Measurements from ENCODE around the gene SUPT4H1. TPM values are rescaled to one million over a fixed set of nuclear protein-coding genes. Genes with fewer than 3 reads are reported as not detected.

SUPT4H1 gene
- total and polyA plus RNA-seq, 2 experiments from 2014 or later: 82.2 to 83.7 TPM

GRCh38 chr17:58333736-58334207 is 18.2 kb downstream of the SUPT4H1 start:
- ATAC-seq (no peak), DNase-seq (ENCODE audit: low spot score) (no peak)
- Mint-ChIP-seq H3K27ac (no peak overlapping the region), H3K4me1 (peaks cover 67% of the 10 kb centered on the region), H3K36me3 (ENCODE audit: low read depth) (no peaks in the 10 kb centered on the region), H3K4me3 (no peak overlapping the region), H3K9me3 (no peaks in the 10 kb centered on the region), H3K27me3 (ENCODE audit: insufficient read depth, low read depth, poor library complexity) (peaks cover 25% of the 10 kb centered on the region)
- Histone ChIP-seq H3K4me3 (no peak overlapping the region), H3K27me3 (ENCODE audit: insufficient read depth) (no peaks in the 10 kb centered on the region), H2AFZ (no peak overlapping the region), H4K20me1 (replicated peaks; ENCODE audit: insufficient read depth) (no peaks in the 10 kb centered on the region), H3K9me2 (ENCODE audit: insufficient read depth) (0 out of 2 replicates have a peak, but pooled peaks cover 8% of the 10 kb centered on the region), H3K4me1 (ENCODE audit: insufficient read depth) (peaks cover 44% of the 10 kb centered on the region), H3K27ac (ENCODE audit: low read depth) (no peak overlapping the region), H3K79me2 (replicated peaks; ENCODE audit: insufficient read depth) (no peaks in the 10 kb centered on the region), H3K4me2 (no peak overlapping the region), H3K36me3 (ENCODE audit: insufficient read depth) (no peaks in the 10 kb centered on the region), H3F3A (replicated peaks; ENCODE audit: low read depth) (0 out of 2 replicates have a peak, but pooled peaks cover 3% of the 10 kb centered on the region)
- TF ChIP-seq CTCF (conservative IDR thresholded peaks at IDR 0.05; ENCODE audit: low read depth in 2 of 2) (no peak), REST (IDR thresholded peaks at IDR 0.05; ENCODE audit: unreplicated experiment) (no peak), CREB1 (CRISPR knock-in tag; IDR thresholded peaks at IDR 0.05; ENCODE audit: low read depth) (no peak), ZNF331 (CRISPR knock-in tag; IDR thresholded peaks at IDR 0.05; ENCODE audit: low read depth) (no peak), ETS1 (IDR thresholded peaks at IDR 0.05) (no peak), POLR2AphosphoS5 (IDR thresholded peaks at IDR 0.05; ENCODE audit: low read depth) (no peak), ZNF114 (CRISPR knock-in tag; IDR thresholded peaks at IDR 0.05) (no peak), JUNB (IDR thresholded peaks at IDR 0.05; ENCODE audit: unreplicated experiment) (no peak), EZH2phosphoT487 (IDR thresholded peaks at IDR 0.05; ENCODE audit: unreplicated experiment) (no peak), EZH2 (IDR thresholded peaks at IDR 0.05; ENCODE audit: low read depth, unreplicated experiment) (no peak), STAT1 (IDR thresholded peaks at IDR 0.05; ENCODE audit: unreplicated experiment) (no peak), NANOG (IDR thresholded peaks at IDR 0.05; ENCODE audit: borderline replicate concordance) (no peak), ZNF462 (CRISPR knock-in tag; IDR thresholded peaks at IDR 0.05) (no peak)
